NCI-H2171 (cell line): ENCODE results near the gene ZBTB34.

Experiments used
- DNase-seq: peaks from one replicate; lab custom pipeline; 2025; lab: John Stamatoyannopoulos, UW

Gene ZBTB34

DNA sequence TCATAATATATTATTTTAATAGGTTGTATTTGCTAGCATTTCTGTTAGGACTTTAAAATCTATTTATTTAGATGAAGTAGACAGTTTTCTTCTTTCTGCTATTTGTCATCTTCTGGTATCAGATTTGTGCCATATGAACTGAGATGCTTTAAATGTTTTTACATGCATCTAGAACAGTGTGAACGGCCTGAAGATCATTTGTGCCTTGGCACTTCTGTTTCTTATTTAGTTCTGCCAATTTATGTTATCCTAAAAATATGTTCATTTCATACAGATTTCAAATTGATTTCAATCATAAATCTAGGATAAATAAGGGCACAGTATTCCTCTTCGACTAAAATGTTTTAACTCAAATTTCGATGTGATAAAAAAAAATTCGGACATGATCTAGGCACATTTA lies 16.1 kb downstream of the ZBTB34 start:
- DNase-seq, result no peak

DNA sequence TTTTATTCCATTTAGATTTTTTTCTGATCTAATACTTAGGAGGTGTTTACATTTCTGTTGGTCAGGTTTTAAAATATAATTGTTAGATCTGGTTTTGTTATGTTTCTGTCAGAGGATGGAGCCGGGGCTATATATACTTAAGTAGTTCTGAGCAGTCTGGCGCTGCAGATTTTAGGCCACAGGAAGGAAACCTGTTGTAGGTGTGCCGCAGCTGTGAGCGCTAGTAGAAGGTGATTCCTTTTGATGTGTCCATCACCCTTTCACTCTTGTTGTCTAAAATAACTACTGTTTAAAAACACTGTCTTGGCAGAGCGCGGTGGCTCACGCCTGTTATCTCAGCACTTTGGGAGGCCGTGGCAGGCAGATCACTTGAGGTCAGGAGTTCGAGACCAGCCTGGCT lies 17.0 kb downstream of the ZBTB34 start:
- no peak for DNase-seq

DNA sequence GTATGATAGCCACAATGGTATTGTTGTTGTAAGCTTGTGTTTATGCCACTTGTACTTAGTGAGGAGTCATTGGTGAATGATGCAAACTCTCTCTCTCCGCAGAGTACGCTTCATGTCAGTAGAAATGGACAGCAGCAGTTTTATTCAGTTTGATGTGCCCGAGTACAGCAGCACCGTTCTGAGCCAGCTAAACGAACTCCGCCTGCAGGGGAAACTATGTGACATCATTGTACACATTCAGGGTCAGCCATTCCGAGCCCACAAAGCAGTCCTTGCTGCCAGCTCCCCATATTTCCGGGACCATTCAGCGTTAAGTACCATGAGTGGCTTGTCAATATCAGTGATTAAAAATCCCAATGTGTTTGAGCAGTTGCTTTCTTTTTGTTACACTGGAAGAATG lies 18.8 kb downstream of the ZBTB34 start:
- no peak for DNase-seq

DNA sequence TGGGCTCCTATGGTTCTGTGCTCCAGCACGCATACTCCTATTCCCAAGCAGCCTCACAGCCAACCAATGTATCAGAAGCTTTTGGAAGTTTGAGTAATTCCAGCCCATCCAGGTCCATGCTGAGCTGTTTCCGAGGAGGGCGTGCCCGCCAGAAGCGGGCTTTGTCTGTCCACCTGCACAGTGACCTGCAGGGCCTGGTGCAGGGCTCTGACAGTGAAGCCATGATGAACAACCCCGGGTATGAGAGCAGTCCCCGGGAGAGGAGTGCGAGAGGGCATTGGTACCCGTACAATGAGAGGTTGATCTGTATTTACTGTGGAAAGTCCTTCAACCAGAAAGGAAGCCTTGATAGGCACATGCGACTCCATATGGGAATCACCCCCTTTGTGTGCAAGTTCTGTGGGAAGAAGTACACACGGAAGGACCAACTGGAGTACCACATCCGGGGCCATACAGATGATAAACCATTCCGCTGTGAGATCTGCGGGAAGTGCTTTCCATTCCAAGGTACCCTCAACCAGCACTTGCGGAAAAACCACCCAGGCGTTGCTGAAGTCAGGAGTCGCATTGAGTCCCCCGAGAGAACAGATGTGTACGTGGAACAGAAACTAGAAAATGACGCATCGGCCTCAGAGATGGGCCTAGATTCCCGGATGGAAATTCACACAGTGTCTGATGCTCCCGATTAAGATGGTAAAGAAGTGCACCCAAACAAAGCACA lies 19.9 kb downstream of the ZBTB34 start:
- no peak for DNase-seq

DNA sequence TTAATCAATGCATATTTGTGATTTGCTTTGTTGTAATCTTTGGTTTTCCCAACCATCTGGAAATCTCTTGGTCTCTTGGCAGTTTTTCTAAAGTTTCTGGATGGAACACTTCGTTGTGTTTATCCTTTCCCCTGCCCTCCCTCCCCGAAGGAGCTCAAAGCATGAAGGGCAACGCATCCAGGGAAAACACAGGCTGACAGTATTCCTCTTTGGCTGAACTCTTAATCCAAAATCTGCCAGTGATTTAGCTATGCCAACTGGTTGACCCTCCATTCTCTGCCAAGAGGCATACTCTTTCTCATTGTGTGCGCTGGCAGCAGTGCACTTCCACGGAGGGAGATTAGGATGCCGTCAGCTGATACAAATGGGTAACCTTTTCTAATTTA lies 20.5 kb downstream of the ZBTB34 start:
- DNase-seq, result no peak

DNA sequence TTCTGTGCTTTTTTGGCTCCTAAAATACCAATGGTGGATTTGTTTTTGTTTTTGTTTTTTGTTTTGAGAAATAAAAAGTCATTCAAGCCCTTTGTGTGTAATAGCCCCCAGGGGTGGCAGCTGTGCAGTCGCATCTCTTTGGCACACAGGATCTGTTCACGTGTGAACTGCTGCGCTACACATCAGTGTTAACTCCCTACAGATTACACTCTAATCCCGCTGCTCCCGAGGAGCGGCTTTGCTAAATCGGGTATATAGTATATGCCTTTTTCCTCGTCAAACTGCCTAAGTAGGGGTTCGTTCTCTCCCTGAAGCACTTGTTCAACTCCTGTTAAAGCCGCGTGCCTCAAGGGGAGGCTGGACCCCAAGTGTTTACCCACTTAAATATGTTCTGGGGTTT lies 22.3 kb downstream of the ZBTB34 start:
- no peak for DNase-seq

DNA sequence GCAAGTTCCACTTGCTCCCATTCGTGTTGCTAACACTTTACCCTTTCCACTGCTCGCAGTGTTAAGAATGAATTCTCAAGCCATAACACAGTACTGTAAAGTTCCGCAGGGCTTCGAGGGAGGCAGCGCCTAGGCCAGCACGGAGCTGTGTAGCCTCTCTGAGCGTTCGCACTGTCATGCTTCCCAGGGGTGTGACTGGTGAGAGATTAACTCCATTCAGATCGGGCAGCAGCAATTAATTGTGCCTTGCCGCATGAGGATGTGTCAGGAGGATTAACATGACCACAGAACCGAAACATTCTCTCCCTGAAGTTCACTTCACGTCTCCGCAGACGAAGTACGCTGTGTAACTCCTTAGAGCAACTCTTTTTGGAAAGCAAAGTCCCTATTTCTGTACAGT lies 23.2 kb downstream of the ZBTB34 start:
- no peak for DNase-seq

DNA sequence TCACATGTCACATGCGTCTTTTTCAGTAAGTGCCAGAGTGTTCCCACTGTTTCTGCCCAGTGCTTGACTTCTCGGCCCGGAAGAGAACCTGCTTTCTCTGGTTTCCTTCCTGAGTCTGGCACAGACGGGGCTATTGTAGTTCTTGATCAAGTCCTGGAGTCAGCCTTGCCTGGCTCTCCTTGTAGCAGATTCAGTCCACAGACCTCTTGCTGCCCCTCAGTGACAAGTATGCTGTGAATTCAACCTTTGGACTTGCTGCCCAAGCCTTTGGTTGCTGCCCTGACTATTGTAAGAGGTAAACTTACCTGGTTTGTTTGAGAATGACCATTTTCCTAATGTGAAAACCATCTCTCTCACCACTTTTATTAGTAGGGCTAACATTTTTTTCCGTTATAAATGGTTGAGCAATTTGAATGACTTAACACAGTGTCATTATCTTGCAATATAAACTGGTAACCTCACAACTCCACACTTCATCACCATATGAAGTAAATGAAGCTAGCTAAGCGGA lies 24.7 kb downstream of the ZBTB34 start:
- DNase-seq, result no peak

DNA sequence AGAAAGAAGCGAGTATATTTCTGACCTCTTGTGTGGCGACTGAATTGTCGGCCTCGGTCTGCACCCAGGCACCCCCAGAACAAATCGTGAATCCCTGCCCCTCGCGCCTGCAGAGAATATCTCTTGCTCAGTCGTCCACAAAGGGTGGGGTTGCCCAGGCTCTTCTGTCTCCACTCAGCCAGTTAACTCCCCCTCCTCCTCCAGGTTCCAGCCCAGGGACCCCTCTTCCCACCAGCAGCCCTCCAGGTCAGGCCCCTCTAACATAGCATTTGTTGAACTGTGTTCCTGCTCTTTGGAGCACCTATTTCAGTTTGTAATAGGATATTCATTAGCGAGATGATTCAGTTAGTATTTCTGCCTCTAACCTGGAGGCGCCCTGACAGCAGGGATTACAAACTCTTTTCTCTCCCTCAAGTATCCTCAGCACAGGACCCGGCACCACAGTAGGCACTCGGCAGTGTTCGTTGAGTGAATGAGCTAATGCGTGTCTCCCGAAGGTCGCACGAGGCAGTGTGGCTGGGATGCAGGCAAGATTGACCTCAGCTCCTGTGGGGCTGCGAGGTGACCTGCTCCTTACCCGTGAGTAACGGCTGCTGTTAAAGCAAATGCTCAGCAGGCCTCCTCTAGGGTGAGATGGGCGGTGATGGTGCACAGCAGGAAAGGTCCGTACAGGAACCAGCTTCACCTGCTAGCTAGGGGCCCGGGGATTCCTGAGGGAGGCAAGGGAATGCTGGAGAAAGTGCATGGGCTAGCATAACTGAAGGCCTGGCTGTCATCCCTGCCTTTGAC lies 25.8 kb downstream of the ZBTB34 start:
- no peak for DNase-seq

DNA sequence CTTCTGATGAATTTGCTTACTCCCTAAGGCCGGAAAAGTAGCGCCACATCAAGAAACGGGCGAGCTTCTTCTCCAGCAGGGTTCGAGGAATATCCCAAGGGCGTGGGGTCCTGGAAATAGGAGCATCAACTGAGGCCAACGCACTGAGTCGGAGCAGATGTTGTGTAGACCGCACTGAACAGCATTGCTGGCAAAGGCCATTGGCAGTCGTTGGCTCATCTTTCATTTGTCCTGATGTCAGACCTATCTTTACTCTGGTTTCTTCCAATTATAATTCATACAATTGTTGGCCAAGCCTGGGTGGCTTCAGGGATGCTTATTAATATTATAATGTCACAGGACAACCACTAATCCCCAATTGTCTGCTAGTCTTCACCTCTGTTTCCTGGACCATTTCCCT lies 26.5 kb downstream of the ZBTB34 start:
- DNase-seq, result no peak

DNA sequence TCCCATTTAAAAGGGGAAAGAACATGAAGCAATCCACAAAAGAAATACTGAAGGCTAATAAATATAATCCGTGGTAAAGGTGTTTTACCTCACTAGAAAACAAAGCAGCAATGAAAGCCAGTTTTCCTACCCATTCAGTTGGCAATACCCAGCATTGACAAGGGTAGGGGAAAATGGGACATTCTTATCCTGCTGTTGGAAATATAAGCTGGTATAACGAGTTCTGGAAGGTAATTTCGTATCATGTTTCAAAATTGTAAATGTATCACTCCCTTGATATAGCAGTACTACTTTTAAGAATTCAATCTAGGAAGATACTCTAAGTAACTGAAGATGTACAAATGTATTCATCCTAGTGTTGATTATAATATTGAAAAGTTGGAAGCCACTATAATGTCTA lies 31.2 kb downstream of the ZBTB34 start:
- no peak for DNase-seq

DNA sequence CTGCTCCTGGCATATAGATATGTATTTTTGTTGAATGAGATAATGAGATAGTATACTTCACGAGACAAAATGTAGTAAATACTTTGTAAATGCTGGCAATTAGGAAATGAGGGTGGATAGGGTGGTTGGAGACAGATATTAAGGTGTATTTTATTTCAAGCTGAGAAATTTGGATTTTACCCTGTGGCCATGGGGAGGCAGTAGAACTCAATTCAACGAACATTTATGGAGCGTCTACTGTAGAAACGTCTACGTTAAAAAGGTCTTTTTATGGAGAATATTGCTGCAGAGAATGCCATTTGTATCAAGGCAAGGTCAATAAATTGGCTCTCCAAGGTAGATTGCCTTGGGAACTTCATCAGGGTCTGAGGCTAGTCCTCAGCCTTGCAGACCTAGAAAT lies 32.6 kb downstream of the ZBTB34 start:
- no peak for DNase-seq

DNA sequence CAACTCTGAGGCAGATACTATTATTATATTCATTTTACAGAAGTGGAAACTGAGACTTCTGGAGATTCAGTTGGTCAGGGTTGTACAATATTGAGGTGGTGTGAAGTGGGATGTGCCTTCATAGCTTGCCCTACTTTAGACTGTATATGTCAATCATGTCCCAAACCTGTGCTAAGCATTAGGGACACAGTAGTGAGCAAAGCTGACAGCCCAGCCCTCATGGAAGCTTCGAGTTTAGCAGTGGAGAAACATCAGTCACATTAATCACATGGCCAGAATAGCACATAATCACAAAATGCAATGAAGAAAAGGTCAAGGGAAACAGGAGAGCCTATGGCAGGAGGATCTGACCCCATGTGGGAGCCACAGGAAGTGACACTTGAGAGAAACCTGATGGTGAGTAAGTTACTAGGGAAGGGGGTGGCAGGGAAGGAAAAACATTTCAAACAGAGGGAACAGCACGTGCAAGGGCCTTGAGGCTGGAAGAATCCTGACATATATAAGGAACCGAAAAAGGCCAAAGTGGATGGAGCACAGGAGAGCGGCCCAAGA lies 33.7 kb downstream of the ZBTB34 start:
- no peak for DNase-seq

DNA sequence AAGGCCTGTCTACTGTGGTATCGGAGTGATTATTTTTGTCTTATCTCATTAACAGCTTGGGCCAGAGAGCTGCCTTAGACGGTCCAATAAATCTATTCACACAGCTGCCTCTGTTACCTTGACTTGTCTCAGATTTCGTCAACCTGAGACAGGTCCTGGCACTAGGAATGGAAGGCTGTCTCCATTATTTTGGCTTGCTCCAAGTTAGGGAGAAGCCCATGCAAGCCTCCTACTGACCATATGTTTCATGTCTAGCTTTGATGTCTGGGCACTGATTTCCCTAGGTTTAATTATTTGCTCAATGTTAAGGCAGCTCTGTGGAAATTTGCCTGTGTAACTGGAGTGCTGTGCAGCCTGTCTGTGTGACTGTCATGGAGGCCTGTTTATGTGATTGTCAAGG lies 41.8 kb downstream of the ZBTB34 start:
- DNase-seq, result peak; percentile 70

DNA sequence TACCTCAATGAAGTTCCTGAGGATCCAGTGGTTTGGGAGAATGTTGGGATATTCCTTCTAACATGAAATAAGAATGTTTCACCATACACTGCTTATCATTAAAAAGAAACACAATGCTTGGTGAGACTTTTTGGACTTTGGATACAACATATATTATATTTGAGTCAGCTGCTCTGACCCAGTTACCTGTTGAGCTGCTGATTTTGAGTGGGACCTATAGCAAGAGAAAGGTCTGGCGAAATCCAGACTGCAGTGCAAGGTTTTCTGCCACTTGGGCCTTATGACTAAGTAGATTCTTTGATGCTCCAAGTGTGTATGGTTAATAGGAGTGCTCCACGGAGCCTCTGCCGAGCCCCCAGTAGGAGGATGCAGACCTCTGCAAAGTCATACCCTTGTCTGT lies 44.1 kb downstream of the ZBTB34 start:
- no peak for DNase-seq

DNA sequence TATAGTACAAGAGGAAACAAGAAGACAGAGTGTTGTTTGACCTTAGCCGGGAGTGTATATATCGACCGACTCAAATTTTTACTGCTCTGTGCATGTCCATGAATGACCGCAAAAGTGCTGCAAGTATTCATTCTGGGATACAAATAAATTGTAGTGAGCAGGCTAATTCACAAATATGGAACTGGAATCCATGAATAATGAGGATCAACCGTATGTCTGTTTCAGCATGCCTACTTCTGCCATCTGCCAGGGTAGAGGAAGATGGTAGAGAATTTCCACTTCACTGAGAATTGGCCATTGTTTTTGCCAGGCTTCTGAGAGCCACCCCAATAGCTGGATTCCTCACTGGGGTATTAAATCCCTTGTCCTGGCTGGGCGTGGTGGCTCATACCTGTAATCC lies 45.7 kb downstream of the ZBTB34 start:
- DNase-seq, result peak; percentile 92

DNA sequence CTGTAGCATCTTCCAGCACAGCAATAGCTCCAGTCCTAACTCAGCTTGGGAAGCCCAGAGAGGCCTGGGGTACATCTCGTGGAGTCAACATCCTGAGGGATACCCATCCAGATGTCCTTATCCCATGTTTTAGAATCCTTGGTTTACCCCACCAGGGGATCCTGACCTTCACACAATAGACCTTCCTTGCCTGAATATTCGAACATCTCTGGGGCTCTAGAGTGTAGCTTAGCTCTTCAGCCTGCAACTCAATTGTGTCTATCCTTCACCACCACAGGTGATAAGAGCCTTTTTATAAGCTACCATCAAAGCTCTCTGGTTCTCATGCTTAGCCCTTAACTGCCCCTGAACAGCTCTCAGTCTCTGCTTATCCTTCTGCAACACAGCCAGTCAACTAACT lies 46.6 kb downstream of the ZBTB34 start:
- no peak for DNase-seq

DNA sequence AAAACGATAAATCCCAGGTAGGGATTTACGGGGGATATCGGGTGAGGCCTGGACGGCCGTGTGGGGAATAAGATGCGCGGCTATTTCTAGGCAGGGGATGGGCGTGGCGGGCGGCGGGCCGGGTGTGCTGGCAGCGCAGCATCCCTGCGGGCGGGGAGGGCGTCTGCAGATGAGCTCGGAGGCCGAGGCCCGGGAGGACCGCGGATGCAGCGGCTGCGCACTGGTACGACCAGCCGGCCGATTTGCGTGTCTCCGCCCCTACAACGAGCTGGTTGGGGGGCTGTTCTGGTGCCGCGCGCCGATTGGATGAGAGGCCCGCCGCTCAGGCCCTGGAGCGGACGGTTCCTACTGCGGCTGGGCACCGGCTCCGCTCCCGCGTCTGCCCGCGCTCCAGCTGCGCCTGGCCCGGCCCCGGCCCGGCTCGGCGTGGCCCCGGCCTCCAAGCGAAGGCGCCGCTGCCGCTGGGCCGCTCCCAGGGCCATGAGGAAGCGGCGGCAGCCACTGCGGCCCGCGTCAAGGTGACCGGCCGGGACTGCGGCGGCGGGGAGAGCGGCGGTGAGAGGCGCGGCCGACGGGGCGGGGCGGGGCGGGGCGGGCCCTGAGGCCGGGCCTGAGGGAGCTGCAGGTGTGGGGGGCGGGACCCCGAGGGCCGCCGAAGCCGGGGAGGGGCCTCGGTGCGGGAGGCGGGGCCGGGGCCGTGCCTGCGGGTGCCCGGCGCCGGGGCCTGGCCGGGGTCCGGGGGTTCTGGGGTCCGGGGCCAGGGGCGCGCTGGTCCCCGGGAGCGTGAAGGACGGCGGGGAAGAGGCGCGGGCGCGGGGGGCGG lies 54.2 kb downstream of the ZBTB34 start, which contains the start of gene RALGPS1:
RALGPS1 (plus strand) TSS at position 325 of the 823 bp plus-strand sequence. CDS start 47,508 bp downstream, outside the sequence.
- peak; percentile 99 for DNase-seq

DNA sequence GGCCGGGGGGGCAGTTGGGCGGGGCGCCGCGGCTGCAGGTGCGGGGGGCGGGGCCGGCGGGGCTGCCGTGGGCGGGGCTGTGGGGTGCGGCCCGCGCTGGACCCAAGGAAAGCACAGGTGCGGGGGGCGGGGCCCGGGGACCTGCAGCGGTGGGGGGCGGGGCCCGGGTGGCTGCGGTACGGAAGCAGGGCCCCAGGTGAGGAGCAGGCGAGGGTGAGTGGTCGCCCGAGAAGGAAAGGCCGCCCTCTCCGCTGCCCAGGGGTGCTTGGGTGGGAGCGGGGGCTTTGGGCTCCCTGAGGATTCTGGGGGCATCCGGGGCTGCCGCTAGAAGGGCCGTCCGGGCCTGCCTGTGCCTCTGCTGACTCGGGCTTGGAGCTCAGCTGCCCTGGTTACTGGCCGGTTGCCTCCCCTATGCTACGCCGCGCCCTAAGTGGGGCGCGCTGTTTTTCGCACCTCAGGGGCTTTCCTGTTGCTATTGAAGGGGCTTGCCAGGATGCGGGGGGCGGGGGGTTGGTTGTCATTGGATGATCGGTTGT lies 54.9 kb downstream of the ZBTB34 start:
- DNase-seq, result peak; percentile 94

DNA sequence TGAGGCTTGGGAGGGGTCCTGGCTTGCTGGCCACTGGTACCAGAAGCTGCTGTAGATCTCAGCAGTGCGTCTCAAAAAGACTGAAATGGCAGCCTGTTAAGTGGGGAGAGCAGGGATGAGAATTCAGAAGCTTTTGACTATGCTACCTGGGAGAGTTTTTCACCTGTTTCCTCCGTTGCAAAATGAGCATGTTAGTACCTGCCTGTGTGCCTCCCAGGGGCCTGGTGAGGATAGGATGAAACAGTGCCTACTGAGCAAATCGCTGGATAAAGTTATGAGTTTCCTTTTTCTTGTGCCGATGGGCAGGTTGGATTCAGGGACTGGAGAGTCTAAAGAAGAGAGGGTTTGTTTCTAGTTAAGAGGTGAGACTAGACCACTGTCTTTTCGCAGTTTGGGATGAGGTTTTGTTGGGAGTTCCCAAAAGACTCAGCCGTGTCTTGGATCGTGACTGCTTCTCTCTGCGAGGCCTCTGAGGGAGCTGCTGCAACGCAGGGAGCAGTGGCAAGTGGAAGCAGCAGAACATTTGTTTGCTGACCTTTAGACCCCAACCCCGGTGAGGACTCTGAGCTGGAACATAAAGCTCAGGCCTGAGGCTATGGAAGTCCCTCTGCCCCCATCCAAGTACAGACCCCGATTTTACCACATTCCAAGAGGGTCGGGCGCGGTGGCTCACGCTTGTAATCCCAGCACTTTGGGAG lies 55.6 kb downstream of the ZBTB34 start:
- DNase-seq, result peak; percentile 40

DNA sequence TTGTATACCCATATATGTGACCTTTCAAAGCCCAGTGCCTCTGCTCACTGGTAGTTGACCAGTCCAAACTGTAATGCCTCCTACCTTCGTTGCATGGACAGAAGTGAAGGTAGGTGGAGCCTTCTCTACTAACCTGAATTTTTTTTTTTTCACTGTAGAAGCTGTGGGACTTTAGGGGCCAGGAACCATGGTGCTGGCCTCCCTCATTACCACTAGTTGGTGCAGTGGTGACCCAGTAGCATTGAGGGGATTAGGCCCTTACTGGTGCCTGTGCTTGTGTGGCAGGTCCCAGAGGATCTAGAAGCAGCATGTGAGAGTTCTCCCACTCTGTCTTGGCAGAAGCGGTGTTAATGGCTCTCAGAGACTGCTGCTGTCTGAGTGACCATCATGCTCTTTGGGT lies 56.5 kb downstream of the ZBTB34 start:
- no peak for DNase-seq
